ENCODE data around the gene TP53I13. TPM values are rescaled to one million over a fixed set of nuclear protein-coding genes. Genes with fewer than 3 reads are reported as not detected.

The TP53I13 gene
- total RNA-seq, 6 experiments from 2014 or later, result 31.3 to 36.6 (median 35.3) TPM

DNA sequence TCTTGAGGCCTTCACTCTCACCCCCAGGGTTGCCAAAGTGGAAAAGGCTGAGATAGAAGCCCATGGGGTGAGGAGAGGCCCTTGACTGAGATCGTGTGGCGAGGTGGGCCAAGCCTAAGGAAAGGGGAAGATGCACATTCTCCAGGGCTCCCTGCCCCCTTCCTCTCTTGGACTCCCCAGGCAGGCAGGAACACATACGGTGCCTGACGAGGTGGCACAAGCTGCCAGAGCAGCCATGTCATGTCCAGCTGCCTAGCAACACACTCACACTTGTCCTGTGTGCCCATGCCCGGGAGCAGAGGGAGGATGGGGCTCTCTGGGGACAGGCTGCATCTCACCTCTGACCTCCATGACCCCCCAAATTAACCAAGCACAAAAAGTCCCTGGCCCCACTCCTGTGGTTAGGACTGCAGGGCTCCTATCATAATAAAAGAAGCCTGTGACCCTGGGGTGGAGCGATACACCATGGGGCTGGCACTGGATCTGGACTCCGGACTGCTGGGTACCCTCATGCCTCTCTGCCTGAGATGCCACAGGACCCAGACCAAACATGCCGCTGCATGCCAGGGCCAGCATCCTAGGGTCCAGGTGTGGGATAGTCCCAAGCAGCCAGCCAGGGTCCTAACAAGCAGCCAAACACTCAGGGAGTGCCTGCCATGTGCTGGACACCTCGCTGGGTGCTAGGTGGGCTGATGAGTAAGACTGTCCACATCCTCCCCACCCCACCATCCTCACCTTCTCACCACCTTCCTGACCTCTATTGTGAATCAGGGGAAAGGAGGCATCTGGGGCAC lies 18.4 kb downstream of the TP53I13 start:
- TF ChIP-seq, protein P1, sequence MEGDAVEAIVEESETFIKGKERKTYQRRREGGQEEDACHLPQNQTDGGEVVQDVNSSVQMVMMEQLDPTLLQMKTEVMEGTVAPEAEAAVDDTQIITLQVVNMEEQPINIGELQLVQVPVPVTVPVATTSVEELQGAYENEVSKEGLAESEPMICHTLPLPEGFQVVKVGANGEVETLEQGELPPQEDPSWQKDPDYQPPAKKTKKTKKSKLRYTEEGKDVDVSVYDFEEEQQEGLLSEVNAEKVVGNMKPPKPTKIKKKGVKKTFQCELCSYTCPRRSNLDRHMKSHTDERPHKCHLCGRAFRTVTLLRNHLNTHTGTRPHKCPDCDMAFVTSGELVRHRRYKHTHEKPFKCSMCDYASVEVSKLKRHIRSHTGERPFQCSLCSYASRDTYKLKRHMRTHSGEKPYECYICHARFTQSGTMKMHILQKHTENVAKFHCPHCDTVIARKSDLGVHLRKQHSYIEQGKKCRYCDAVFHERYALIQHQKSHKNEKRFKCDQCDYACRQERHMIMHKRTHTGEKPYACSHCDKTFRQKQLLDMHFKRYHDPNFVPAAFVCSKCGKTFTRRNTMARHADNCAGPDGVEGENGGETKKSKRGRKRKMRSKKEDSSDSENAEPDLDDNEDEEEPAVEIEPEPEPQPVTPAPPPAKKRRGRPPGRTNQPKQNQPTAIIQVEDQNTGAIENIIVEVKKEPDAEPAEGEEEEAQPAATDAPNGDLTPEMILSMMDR (IDR thresholded peaks at IDR 0.05), result no peak
- Mint-ChIP-seq H3K36me3 (ENCODE audit: low read depth) (no peaks in the 10 kb centered on the region), H3K27me3 (ENCODE audit: insufficient read depth) (peaks cover 2% of the 10 kb centered on the region; the same call in 1 of the 2 replicates), H3K4me3 (peak overlapping the region; percentile 96; the same call in 1 of the 2 replicates), H3K4me1 (ENCODE audit: low read depth) (peaks cover 50% of the 10 kb centered on the region), H3K9me3 (no peaks in the 10 kb centered on the region), H3K27ac (peak overlapping the region; percentile 85; the same call in 1 of the 2 replicates)
- no peak for DNase-seq

- TF ChIP-seq, protein P1 (IDR thresholded peaks at IDR 0.05), result no peak
- Mint-ChIP-seq H3K36me3 (ENCODE audit: low read depth) (no peaks in the 10 kb centered on the region), H3K9me3 (no peaks in the 10 kb centered on the region), H3K27ac (peak overlapping the region; percentile 85; the same call in 1 of the 2 replicates), H3K4me1 (ENCODE audit: low read depth) (peaks cover 57% of the 10 kb centered on the region), H3K27me3 (ENCODE audit: insufficient read depth) (peaks cover 3% of the 10 kb centered on the region; the same call in 1 of the 2 replicates), H3K4me3 (peak overlapping the region; percentile 96)
- DNase-seq, result no peak
Observed at GRCh38 chr17:29587591-29587990, 19.1 kb downstream of the TP53I13 start.

DNA sequence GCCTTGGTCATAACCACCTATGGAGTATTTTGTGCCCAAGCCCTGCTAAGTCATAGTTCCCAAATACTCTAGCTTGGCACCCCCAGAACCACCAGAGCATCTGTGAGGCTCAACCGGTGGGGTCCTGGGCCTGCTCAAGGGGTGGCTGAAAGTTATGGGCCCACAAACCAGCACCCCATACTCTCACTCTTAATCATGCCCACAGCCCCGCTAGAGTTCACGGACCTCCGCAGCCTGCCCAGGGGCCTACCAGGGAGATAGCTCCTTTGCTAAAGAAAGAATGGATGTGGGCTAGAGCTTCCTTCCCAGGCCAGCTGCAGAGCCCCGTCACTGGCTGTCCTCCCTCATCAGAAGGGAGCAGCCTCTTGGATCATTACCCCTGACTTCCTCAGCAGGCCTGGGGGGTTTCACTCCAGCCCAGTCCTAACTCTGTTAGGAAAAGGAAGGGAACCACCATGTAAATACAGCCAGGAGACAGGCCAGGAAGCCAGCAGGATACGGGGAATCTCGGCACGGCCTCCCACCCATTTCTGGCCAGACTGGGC lies 19.6 kb downstream of the TP53I13 start:
- Mint-ChIP-seq H3K4me1 (ENCODE audit: low read depth) (peaks cover 58% of the 10 kb centered on the region), H3K27ac (peak overlapping the region; percentile 85), H3K9me3 (no peaks in the 10 kb centered on the region), H3K27me3 (ENCODE audit: insufficient read depth) (peaks cover 3% of the 10 kb centered on the region; the same call in 1 of the 2 replicates), H3K36me3 (ENCODE audit: low read depth) (no peaks in the 10 kb centered on the region), H3K4me3 (peak overlapping the region; percentile 96)
- DNase-seq, result no peak
- TF ChIP-seq, protein P1 (IDR thresholded peaks at IDR 0.05), result no peak

- Mint-ChIP-seq H3K27me3 (ENCODE audit: insufficient read depth) (peaks cover 3% of the 10 kb centered on the region; the same call in 1 of the 2 replicates), H3K9me3 (no peaks in the 10 kb centered on the region), H3K4me3 (peak overlapping the region; percentile 96), H3K27ac (peak overlapping the region; percentile 85), H3K4me1 (ENCODE audit: low read depth) (peaks cover 58% of the 10 kb centered on the region), H3K36me3 (ENCODE audit: low read depth) (no peaks in the 10 kb centered on the region)
- DNase-seq, result peak; percentile 29
- TF ChIP-seq, protein P1 (IDR thresholded peaks at IDR 0.05), result no peak
Observed at GRCh38 chr17:29588562-29589411, 20.3 kb downstream of the TP53I13 start.
